Prostate gland (tissue), 2 donors: ENCODE measurements around the gene IL9.
"Not testable (repeated sequence)": the region's sequence is repeated elsewhere in the genome, so short reads cannot be mapped to it uniquely, and the experiment has no call there.

Experiments used
- CTCF ChIP-seq, 4 experiments: fragments of 200-600 bp in 2 of 4; fragments of 450-650 bp in 2 of 4; sonication (generic) in 2 of 4; IDR thresholded peaks; 1 replicate in 3 of 4; 2 replicates in 1 of 4; pipeline ENCODE4 v1.5.1; 2016 to 2019; ENCODE audit warnings: antibody characterized with exemption in 4 of 4, mild to moderate bottlenecking in 2 of 4, moderate library complexity in 2 of 4
- POLR2A ChIP-seq: fragments of 450-650 bp; IDR thresholded peaks from one replicate; pipeline ENCODE4 v1.6.1; 2016; ENCODE audit warnings: antibody characterized with exemption, mild to moderate bottlenecking
- POLR2AphosphoS5 ChIP-seq: sonication (generic); formaldehyde crosslinking; IDR thresholded peaks from one replicate; pipeline ENCODE4 v1.6.1; 2017; ENCODE audit warnings: antibody characterized with exemption

DNA sequence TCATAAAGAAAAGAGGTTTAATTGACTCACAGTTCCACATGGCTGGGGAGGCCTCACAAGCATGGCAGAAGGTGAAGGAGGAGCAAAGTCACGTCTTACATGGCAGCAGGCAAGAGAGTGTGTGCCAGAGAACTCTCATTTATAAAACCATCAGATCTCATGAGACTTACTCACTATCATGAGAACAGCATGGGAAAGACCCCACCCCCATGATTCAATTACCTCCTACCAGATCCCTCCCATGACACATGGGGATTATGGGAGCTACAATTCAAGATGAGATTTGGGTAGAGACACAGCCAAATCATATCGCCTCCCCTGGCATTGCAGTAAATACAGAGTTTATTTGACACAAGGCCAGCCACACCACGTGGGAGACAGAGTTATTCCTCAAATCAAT, 36.5 kb downstream of the IL9 start:
- not testable (repeated sequence) for TF ChIP-seq CTCF (IDR thresholded peaks at IDR 0.05); POLR2A; POLR2AphosphoS5
